Measurements from ENCODE around the gene PSMC6.

DNA sequence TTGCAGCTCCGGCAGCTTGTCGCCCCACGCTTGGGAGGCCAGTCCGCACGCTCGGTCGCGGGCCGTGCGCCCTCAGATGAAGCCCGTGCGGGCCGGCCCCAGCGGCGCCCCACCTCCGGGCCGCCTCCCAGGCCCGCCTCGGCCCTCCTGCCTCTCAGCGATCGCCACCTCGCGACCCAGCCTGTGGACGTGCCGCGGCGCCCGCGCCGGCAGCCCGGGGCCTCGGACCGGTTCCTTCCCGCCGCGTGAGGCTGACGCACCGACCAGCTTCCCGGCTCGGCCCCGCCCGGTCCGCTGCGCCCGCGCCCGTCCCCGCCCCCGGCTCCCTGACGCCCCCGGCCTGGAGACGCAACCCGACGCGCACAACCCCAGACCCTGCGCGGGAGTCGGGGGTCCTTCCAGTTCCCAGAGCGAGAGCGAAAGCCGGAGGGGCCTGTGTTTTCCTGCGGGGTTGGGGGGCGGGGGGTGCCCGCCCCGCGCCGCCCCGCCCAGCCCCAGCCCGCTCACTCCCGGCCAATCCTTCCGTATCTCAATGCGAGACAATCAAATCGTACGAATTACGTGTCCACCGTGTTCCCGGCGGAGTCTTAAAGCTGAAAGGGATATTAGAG is 11.4 kb upstream of the PSMC6 start, which contains the start of gene ERO1A:
- TF ChIP-seq ZNF274 (IDR thresholded peaks at IDR 0.05; ENCODE audit: low read depth, low read length) (no peak), YY1 (IDR thresholded peaks at IDR 0.05; ENCODE audit: insufficient read depth, insufficient read length) (no peak), SUZ12 (IDR thresholded peaks at IDR 0.05; ENCODE audit: extremely low read depth, insufficient read depth, insufficient read length) (no peak)
